CD4-positive, alpha-beta T cell treated with Interleukin-1 beta for 1 hour (primary cell): ENCODE results near the gene FAM209A.
"Not testable (repeated sequence)": the region's sequence is repeated elsewhere in the genome, so short reads cannot be mapped to it uniquely, and the experiment has no call there.

Experiments used
- DNase-seq, 2 donors: peaks; one replicate each; pipeline ENCODE4 v3.0.0-alpha.2; 2020 to 2022

The FAM209A gene

GRCh38 chr20:56542489-56543030, 18.0 kb downstream of the FAM209A start:
- DNase-seq = no peak

- no peak for DNase-seq
Measured at GRCh38 chr20:56551571-56551970, 27.0 kb downstream of the FAM209A start.

GRCh38 chr20:56552911-56553629, 28.5 kb downstream of the FAM209A start:
- DNase-seq = no peak

- DNase-seq = peak in 1 of 2 donors; percentile 2
Measured at GRCh38 chr20:56554869-56555268, 30.3 kb downstream of the FAM209A start.

GRCh38 chr20:56558968-56559367, 34.4 kb downstream of the FAM209A start:
- DNase-seq = no peak

GRCh38 chr20:56564526-56564925, 40.0 kb downstream of the FAM209A start:
- not testable (repeated sequence) for DNase-seq

- no peak for DNase-seq
Measured at GRCh38 chr20:56565511-56565910, 41.0 kb downstream of the FAM209A start.

- no peak for DNase-seq
Measured at GRCh38 chr20:56566621-56567020, 42.1 kb downstream of the FAM209A start.

- no peak for DNase-seq
Measured at GRCh38 chr20:56570832-56571231, 46.3 kb downstream of the FAM209A start.

- no peak for DNase-seq
Measured at GRCh38 chr20:56572172-56572571, 47.6 kb downstream of the FAM209A start.

- DNase-seq = no peak
Measured at GRCh38 chr20:56573986-56574385, 49.4 kb downstream of the FAM209A start.

GRCh38 chr20:56574531-56575142, 50.1 kb downstream of the FAM209A start:
- no peak for DNase-seq

- DNase-seq = no peak
Measured at GRCh38 chr20:56575157-56575556, 50.6 kb downstream of the FAM209A start.
